GM19035 (cell line): ENCODE results near the gene XXYLT1.
"Not testable (repeated sequence)": the region's sequence is repeated elsewhere in the genome, so short reads cannot be mapped to it uniquely, and the experiment has no call there.

Source experiments
- ATAC-seq: cut with Tn5 transposase; IDR thresholded peaks from one replicate; pipeline ENCODE4 v1.9.1; 2021; ENCODE audit not compliant: unreplicated experiment

XXYLT1 gene

GRCh38 chr3:195270817-195271409 lies at the start of gene XXYLT1:
TSS of gene XXYLT1 (minus strand) at chr3:195271159. CDS start at chr3:195271058, 101 bp downstream.
- peak; percentile 77 for ATAC-seq

- no peak for ATAC-seq
Observed at GRCh38 chr3:195319060-195319459, 48.1 kb upstream of the XXYLT1 start.

- no peak for ATAC-seq
Observed at GRCh38 chr3:195312714-195313113, 41.8 kb upstream of the XXYLT1 start.

- no peak for ATAC-seq
Observed at GRCh38 chr3:195307711-195308110, 36.8 kb upstream of the XXYLT1 start.

GRCh38 chr3:195306369-195306768 lies 35.4 kb upstream of the XXYLT1 start:
- no peak for ATAC-seq

- no peak for ATAC-seq
Observed at GRCh38 chr3:195302431-195302830, 31.5 kb upstream of the XXYLT1 start.

- ATAC-seq = no peak
Observed at GRCh38 chr3:195297446-195297845, 26.5 kb upstream of the XXYLT1 start.

GRCh38 chr3:195296662-195297061 lies 25.7 kb upstream of the XXYLT1 start:
- no peak for ATAC-seq

- ATAC-seq = no peak
Observed at GRCh38 chr3:195291121-195291520, 20.2 kb upstream of the XXYLT1 start.

GRCh38 chr3:195290643-195291042 lies 19.7 kb upstream of the XXYLT1 start:
- ATAC-seq = not testable (repeated sequence)

GRCh38 chr3:195286115-195286872 lies 15.3 kb upstream of the XXYLT1 start:
- ATAC-seq = no peak

- ATAC-seq = no peak
Observed at GRCh38 chr3:195285372-195285771, 14.4 kb upstream of the XXYLT1 start.

GRCh38 chr3:195284842-195285241 lies 13.9 kb upstream of the XXYLT1 start:
- no peak for ATAC-seq

- no peak for ATAC-seq
Observed at GRCh38 chr3:195282961-195283360, 12.0 kb upstream of the XXYLT1 start.

- no peak for ATAC-seq
Observed at GRCh38 chr3:195274259-195274966, 3.5 kb upstream of the XXYLT1 start.

GRCh38 chr3:195271410-195272243 lies 668 bp upstream of the XXYLT1 start:
- peak; percentile 76 for ATAC-seq

GRCh38 chr3:195270079-195270816 lies 711 bp downstream of the XXYLT1 start:
- peak; percentile 5 for ATAC-seq

- ATAC-seq = no peak
Observed at GRCh38 chr3:195269375-195270078, 1.4 kb downstream of the XXYLT1 start.

- no peak for ATAC-seq
Observed at GRCh38 chr3:195268576-195269309, 2.2 kb downstream of the XXYLT1 start.
